K562 (cell line): ENCODE measurements around the gene EHBP1. TPM values are rescaled to one million over a fixed set of nuclear protein-coding genes. Genes with fewer than 3 reads are reported as not detected.

Source experiments
- ATAC-seq: fragments of 200-7000 bp; cut with Tn5 transposase; 3 replicates; pipeline ENCODE4 v1.9.1; 2020; ENCODE audit warnings: moderate library complexity
- BruUV-seq: library from RNA; stranded (reverse); fragments of 400-500 nt; replicated peaks from 2 replicates; lab custom pipeline; 2021; lab: Mats Ljungman, UMichigan
- CTCF ChIA-PET: fragments of 300-600 bp; formaldehyde crosslinking; extraction: SDS; loops from one replicate; lab custom pipeline; 2021; ENCODE audit warnings: low intra/inter-chr PET ratio; lab: Yijun Ruan, JAX
- POLR2A ChIA-PET: fragments of 300-600, 350-650 bp; sonication (Branson Sonifier 250); formaldehyde crosslinking; extraction: SDS; loops from one replicate; lab custom pipeline; 2021; ENCODE audit warnings: antibody characterized with exemption, inconsistent platforms; lab: Yijun Ruan, JAX
- DNase-seq, 4 experiments: peaks; one replicate each; pipeline versions ENCODE4 v3.0.0 to v3.0.0-alpha.2; 2011 to 2018; ENCODE audit warnings: low spot score in 3 of 4, mixed read lengths in 3 of 4; ENCODE audit errors: extremely low read depth in 1 of 4
- FAIRE-seq: peaks from 2 replicates; lab custom pipeline; 2011; peaks lifted over from hg19 to GRCh38; lab: Jason Lieb, UNC
- H2AFZ ChIP-seq: 2 replicates; pipeline ENCODE4 v1.6.0; 2011; ENCODE audit warnings: low read depth, low read length, control low read depth, inconsistent platforms
- H3K27ac ChIP-seq: fragments of 200-600 bp; 3 replicates; pipeline ENCODE4 v1.8.0; 2011; ENCODE audit warnings: low read depth, mild to moderate bottlenecking, control low read depth, inconsistent platforms, low read length, moderate library complexity, mixed read lengths; ENCODE audit errors: extremely low read depth
- H3K27me3 ChIP-seq, 2 experiments: fragments of 300-600 bp in 1 of 2; 2 replicates in 1 of 2; 3 replicates in 1 of 2; pipeline versions ENCODE4 v1.6.0 to v1.8.0; 2011; ENCODE audit warnings: inconsistent platforms in 2 of 2, low read length in 2 of 2, mild to moderate bottlenecking in 1 of 2, mixed read lengths in 1 of 2, moderate library complexity in 1 of 2; ENCODE audit not compliant: control insufficient read depth in 2 of 2, insufficient read depth in 2 of 2
- H3K36me3 ChIP-seq: fragments of 300-600 bp; 3 replicates; pipeline ENCODE4 v1.8.0; 2011; ENCODE audit warnings: mild to moderate bottlenecking, low read length, inconsistent platforms; ENCODE audit not compliant: control insufficient read depth, insufficient read depth
- H3K4me1 ChIP-seq, 2 experiments: fragments of 200-600 bp in 1 of 2; replicated peaks in 1 of 2; 2 replicates in 1 of 2; 3 replicates in 1 of 2; pipeline versions ENCODE4 v1.5.1 to v1.8.0; 2011; ENCODE audit warnings: inconsistent platforms in 2 of 2, low read length in 2 of 2, mild to moderate bottlenecking in 1 of 2, mixed read lengths in 1 of 2, moderate library complexity in 1 of 2; ENCODE audit not compliant: control insufficient read depth in 2 of 2, insufficient read depth in 2 of 2
- H3K4me2 ChIP-seq: 2 replicates; pipeline ENCODE4 v1.6.1; 2011; ENCODE audit warnings: low read length, control low read depth, inconsistent platforms, mixed read lengths; ENCODE audit not compliant: insufficient read depth
- H3K4me3 ChIP-seq: fragments of 200-600 bp; sonication (generic), shearing (Covaris generic); 2 replicates; pipeline ENCODE4 v1.5.1; 2016; ENCODE audit warnings: control low read depth, inconsistent platforms
- H3K79me2 ChIP-seq: fragments of 200-600 bp; 3 replicates; pipeline ENCODE4 v1.8.0; 2011; ENCODE audit warnings: low read length, inconsistent platforms; ENCODE audit not compliant: control insufficient read depth, insufficient read depth
- H3K9ac ChIP-seq, 2 experiments: 2 replicates each; pipeline versions ENCODE4 v1.6.0 to v1.6.1; 2011; ENCODE audit warnings: low read depth in 2 of 2, low read length in 2 of 2, control low read depth in 1 of 2, inconsistent platforms in 1 of 2, mild to moderate bottlenecking in 1 of 2, mixed read lengths in 1 of 2; ENCODE audit not compliant: insufficient read depth in 1 of 2
- H3K9me1 ChIP-seq: one replicate; pipeline ENCODE4 v1.6.0; 2011; ENCODE audit warnings: inconsistent platforms, mild to moderate bottlenecking, low read length, moderate library complexity; ENCODE audit not compliant: control insufficient read depth, insufficient read depth
- H3K9me3 ChIP-seq: replicated peaks from 2 replicates; pipeline ENCODE4 v1.5.1; 2011; ENCODE audit warnings: low read depth, low read length, inconsistent platforms; ENCODE audit not compliant: control insufficient read depth, insufficient read depth
- H4K20me1 ChIP-seq: replicated peaks from 2 replicates; pipeline ENCODE4 v1.6.1; 2011; ENCODE audit warnings: low read length, inconsistent platforms, mixed read lengths; ENCODE audit not compliant: control insufficient read depth, insufficient read depth
- MAFK ChIP-seq: IDR thresholded peaks from 2 replicates; pipeline ENCODE4 v1.6.1; 2011; ENCODE audit warnings: low read length, improper control_type of control experiment
- MCM5 ChIP-seq: fragments of 450-650 bp; IDR thresholded peaks from 2 replicates; pipeline ENCODE4 v1.6.1; 2016; ENCODE audit warnings: low read depth
- MEIS2 ChIP-seq: fragments of 450-650 bp; IDR thresholded peaks from 2 replicates; pipeline ENCODE4 v1.6.1; 2014; ENCODE audit warnings: mild to moderate bottlenecking; ENCODE audit not compliant: partially characterized antibody
- MTA2 ChIP-seq: fragments of 450-650 bp; IDR thresholded peaks from 2 replicates; pipeline ENCODE4 v1.6.1; 2016; ENCODE audit warnings: low read depth
- POLR2H ChIP-seq: IDR thresholded peaks from 2 replicates; pipeline ENCODE4 v1.6.1; 2016; ENCODE audit warnings: missing genetic modification characterization, low read depth, mild to moderate bottlenecking, control low read depth, missing compliant biosample characterization, moderate library complexity
- RBBP5 ChIP-seq: fragments of 200-600 bp; sonication (generic); IDR thresholded peaks from 2 replicates; pipeline ENCODE4 v1.6.1; 2012; ENCODE audit warnings: borderline replicate concordance, mild to moderate bottlenecking, low read length, control low read depth, inconsistent platforms; ENCODE audit not compliant: insufficient read depth, poor library complexity, severe bottlenecking
- RBFOX2 ChIP-seq: fragments of 200-400 bp; formaldehyde crosslinking; IDR thresholded peaks from 2 replicates; pipeline ENCODE4 v1.6.1; 2017; ENCODE audit warnings: low read depth, mild to moderate bottlenecking, low read length, moderate library complexity
- ZFPM2 ChIP-seq: fragments of 250-450 bp; sonication (Bioruptor Pico); IDR thresholded peaks from 2 replicates; pipeline ENCODE4 v1.5.1; 2022; ENCODE audit warnings: mild to moderate bottlenecking
- ZNF444 ChIP-seq: fragments of 250-450 bp; sonication (Bioruptor Pico); IDR thresholded peaks from 2 replicates; pipeline ENCODE4 v1.4.0; 2020; ENCODE audit warnings: mild to moderate bottlenecking, moderate library complexity
- WGBS: fragments of 100-300 bp; shearing (Covaris generic); methylation state at CpG from one replicate; pipeline ENCODE4 v1.1.6; 2016; ENCODE audit warnings: low coverage, mixed read lengths; ENCODE audit not compliant: insufficient coverage; ENCODE audit errors: missing lambda C conversion rate; 5-methylcytosine and 5-hydroxymethylcytosine counted together
- in situ Hi-C: fragments of 300-500 bp; cut with MboI; formaldehyde crosslinking; loops from 4 replicates; pipeline ENCODE4 v1.15.0; 2018; ENCODE audit warnings: inconsistent platforms, mixed read lengths
- intact Hi-C: fragments of 100-400 bp; cut with micrococcal nuclease; formaldehyde crosslinking; loops from 2 replicates; pipeline ENCODE4 v1.14.2; 2022
- polyA plus RNA-seq, 8 experiments: library from polyadenylated mRNA; depleted of rRNA in 4 of 8; stranded (reverse) in 5 of 8; unstranded in 3 of 8; fragments of >200 nt; fragmentation: Nextera tagmentation in 2 of 8; fragmentation: Illumina TruSeq in 1 of 8; extraction: Ambion mirVana in 2 of 8; extraction: Trizol in 1 of 8; gene quantifications; 2 replicates each; pipeline versions ENCODE4 v1.2.1 to v1.2.3, GENCODE V29; 2011 to 2014; ENCODE audit warnings: inconsistent platforms in 1 of 8, missing spikeins in 1 of 8
- total RNA-seq, 7 experiments: library from RNA; depleted of rRNA in 6 of 7; stranded (reverse); fragments of >200 nt in 6 of 7; fragmentation: Illumina TruSeq in 2 of 7; extraction: Trizol in 2 of 7; gene quantifications; 2 replicates each; pipeline versions ENCODE4 v1.2.1 to v1.2.3, GENCODE V29; 2011 to 2021; ENCODE audit warnings: low replicate concordance in 1 of 7
- TF ChIP-seq, protein P1 (sequence below), 2 experiments: fragments of 450-650 bp in 1 of 2; sonication (generic) in 1 of 2; formaldehyde crosslinking in 1 of 2; IDR thresholded peaks; 2 replicates each; pipeline versions ENCODE4 v1.7.1 to v1.9.0; 2016 to 2022; ENCODE audit warnings: inconsistent platforms in 1 of 2, mild to moderate bottlenecking in 1 of 2, missing genetic modification reagents in 1 of 2
- TF ChIP-seq, protein P2 (sequence below): fragments of 450-650 bp; IDR thresholded peaks from 2 replicates; pipeline ENCODE4 v1.6.1; 2016; ENCODE audit warnings: mild to moderate bottlenecking

Gene EHBP1
- total and polyA plus RNA-seq, 9 of the 15 experiments (the other 6 are each of a cell fraction or from before 2014, with no cell fraction given): 8.9 to 26.6 (median 19.3) TPM

GRCh38 chr2:62745891-62746481, 40.5 kb downstream of the EHBP1 start:
- whole genome bisulfite sequencing: 59% methylated on average over 5 of the region's 5 CpGs
- peaks cover 0 to 6% of the 10 kb centered on the region in 2 experiments; a peak in 3 of 5 replicates for H3K4me1 ChIP-seq
- TF ChIP-seq MAFK (no peak), MEIS2 (no peak), MTA2 (no peak), ZFPM2 (CRISPR knock-in tag) (no peak), MCM5 (no peak), POLR2H (tag) (no peak), ZNF444 (CRISPR knock-in tag) (no peak), RBBP5 (no peak), RBFOX2 (no peak)
- TF ChIP-seq, protein P1, sequence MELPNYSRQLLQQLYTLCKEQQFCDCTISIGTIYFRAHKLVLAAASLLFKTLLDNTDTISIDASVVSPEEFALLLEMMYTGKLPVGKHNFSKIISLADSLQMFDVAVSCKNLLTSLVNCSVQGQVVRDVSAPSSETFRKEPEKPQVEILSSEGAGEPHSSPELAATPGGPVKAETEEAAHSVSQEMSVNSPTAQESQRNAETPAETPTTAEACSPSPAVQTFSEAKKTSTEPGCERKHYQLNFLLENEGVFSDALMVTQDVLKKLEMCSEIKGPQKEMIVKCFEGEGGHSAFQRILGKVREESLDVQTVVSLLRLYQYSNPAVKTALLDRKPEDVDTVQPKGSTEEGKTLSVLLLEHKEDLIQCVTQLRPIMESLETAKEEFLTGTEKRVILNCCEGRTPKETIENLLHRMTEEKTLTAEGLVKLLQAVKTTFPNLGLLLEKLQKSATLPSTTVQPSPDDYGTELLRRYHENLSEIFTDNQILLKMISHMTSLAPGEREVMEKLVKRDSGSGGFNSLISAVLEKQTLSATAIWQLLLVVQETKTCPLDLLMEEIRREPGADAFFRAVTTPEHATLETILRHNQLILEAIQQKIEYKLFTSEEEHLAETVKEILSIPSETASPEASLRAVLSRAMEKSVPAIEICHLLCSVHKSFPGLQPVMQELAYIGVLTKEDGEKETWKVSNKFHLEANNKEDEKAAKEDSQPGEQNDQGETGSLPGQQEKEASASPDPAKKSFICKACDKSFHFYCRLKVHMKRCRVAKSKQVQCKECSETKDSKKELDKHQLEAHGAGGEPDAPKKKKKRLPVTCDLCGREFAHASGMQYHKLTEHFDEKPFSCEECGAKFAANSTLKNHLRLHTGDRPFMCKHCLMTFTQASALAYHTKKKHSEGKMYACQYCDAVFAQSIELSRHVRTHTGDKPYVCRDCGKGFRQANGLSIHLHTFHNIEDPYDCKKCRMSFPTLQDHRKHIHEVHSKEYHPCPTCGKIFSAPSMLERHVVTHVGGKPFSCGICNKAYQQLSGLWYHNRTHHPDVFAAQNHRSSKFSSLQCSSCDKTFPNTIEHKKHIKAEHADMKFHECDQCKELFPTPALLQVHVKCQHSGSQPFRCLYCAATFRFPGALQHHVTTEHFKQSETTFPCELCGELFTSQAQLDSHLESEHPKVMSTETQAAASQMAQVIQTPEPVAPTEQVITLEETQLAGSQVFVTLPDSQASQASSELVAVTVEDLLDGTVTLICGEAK (IDR thresholded peaks at IDR 0.05): no peak
- TF ChIP-seq, protein P1 (CRISPR knock-in tag; IDR thresholded peaks at IDR 0.05): no peak
- TF ChIP-seq, protein P2, sequence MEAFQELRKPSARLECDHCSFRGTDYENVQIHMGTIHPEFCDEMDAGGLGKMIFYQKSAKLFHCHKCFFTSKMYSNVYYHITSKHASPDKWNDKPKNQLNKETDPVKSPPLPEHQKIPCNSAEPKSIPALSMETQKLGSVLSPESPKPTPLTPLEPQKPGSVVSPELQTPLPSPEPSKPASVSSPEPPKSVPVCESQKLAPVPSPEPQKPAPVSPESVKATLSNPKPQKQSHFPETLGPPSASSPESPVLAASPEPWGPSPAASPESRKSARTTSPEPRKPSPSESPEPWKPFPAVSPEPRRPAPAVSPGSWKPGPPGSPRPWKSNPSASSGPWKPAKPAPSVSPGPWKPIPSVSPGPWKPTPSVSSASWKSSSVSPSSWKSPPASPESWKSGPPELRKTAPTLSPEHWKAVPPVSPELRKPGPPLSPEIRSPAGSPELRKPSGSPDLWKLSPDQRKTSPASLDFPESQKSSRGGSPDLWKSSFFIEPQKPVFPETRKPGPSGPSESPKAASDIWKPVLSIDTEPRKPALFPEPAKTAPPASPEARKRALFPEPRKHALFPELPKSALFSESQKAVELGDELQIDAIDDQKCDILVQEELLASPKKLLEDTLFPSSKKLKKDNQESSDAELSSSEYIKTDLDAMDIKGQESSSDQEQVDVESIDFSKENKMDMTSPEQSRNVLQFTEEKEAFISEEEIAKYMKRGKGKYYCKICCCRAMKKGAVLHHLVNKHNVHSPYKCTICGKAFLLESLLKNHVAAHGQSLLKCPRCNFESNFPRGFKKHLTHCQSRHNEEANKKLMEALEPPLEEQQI: no peak

More at GRCh38 chr2:62745891-62746481, 40.5 kb downstream of the EHBP1 start:
- Histone ChIP-seq H3K4me3 (no peak overlapping the region), H4K20me1 (no peaks in the 10 kb centered on the region), H3K27ac (no peak overlapping the region), H3K4me2 (no peak overlapping the region), H2AFZ (no peak overlapping the region), H3K9me3 (no peaks in the 10 kb centered on the region), H3K9me1 (no peaks in the 10 kb centered on the region), H3K79me2 (peaks cover 8% of the 10 kb centered on the region; the same call in 2 of the 3 replicates), H3K36me3 (no peaks in the 10 kb centered on the region), H3K27me3 (no peaks in the 10 kb centered on the region), H3K9ac (no peak overlapping the region)
- in situ Hi-C loops (no loop called here), intact Hi-C loops (no loop called here)
- DNase-seq: no peak
- BruUV-seq: no TSS peak
- ATAC-seq: no peak
- FAIRE-seq: peak; percentile 64
- CTCF ChIA-PET: no interaction called here
- POLR2A ChIA-PET: interaction anchor here (0.9 kb wide), 1 partner anchor 25 kb away, joined by 3 read pairs; no protein-coding TSS in a partner anchor
